Loucy (cell line): ENCODE data around the gene CCDC3.

Experiments
- EZH2phosphoT487 ChIP-seq: fragments of 200-600 bp; IDR thresholded peaks from 2 replicates; pipeline ENCODE4 v1.6.1; 2018; ENCODE audit warnings: antibody characterized with exemption, mild to moderate bottlenecking, moderate library complexity, borderline replicate concordance
- TF ChIP-seq, protein P1 (sequence below): fragments of 200-600 bp; sonication (generic); conservative IDR thresholded peaks from 2 replicates; pipeline ENCODE4 v1.5.1; 2014; ENCODE audit warnings: mild to moderate bottlenecking, antibody characterized with exemption, low read length

DNA sequence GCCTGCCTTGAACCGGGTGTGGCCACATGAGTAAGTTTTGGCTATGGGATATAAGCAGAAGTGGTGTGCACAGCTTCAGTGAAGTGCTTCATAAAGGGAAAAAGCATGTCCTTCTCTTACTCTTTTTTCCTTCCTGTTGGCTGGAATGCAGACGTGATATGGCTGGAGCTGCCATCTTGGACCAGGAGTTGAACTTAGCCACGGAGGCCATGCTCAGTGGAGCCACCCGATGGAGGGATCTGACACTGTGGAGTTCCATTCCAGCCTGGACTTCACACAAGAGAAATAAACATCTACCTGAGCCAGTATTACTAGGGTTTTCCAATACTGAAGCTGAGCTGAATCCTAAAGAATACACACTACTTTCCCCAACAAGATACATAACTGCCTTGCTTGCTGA lies 52.3 kb downstream of the CCDC3 start:
- TF ChIP-seq, protein P1, sequence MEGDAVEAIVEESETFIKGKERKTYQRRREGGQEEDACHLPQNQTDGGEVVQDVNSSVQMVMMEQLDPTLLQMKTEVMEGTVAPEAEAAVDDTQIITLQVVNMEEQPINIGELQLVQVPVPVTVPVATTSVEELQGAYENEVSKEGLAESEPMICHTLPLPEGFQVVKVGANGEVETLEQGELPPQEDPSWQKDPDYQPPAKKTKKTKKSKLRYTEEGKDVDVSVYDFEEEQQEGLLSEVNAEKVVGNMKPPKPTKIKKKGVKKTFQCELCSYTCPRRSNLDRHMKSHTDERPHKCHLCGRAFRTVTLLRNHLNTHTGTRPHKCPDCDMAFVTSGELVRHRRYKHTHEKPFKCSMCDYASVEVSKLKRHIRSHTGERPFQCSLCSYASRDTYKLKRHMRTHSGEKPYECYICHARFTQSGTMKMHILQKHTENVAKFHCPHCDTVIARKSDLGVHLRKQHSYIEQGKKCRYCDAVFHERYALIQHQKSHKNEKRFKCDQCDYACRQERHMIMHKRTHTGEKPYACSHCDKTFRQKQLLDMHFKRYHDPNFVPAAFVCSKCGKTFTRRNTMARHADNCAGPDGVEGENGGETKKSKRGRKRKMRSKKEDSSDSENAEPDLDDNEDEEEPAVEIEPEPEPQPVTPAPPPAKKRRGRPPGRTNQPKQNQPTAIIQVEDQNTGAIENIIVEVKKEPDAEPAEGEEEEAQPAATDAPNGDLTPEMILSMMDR = 0 out of 2 replicates have a peak, but pooled peaks have one; percentile 25
- no peak for TF ChIP-seq EZH2phosphoT487
